Fibroblast of mammary gland (primary cell): Measurements from ENCODE around the gene SPRR2G.
"Not testable (repeated sequence)": the region's sequence is repeated elsewhere in the genome, so short reads cannot be mapped to it uniquely, and the experiment has no call there.

Source experiments
- DNase-seq: peaks from one replicate; pipeline ENCODE4 v3.0.0-alpha.2; 2010; ENCODE audit warnings: low read depth
- H3K4me3 ChIP-seq: 2 replicates; pipeline ENCODE4 v1.5.1; 2011; ENCODE audit warnings: low read depth, mild to moderate bottlenecking, low read length, moderate library complexity; ENCODE audit not compliant: control insufficient read depth
- TF ChIP-seq, protein P1 (sequence below): conservative IDR thresholded peaks from 2 replicates; pipeline ENCODE4 v1.5.1; 2011; ENCODE audit warnings: low read depth, low read length, inconsistent platforms; ENCODE audit not compliant: control insufficient read depth, insufficient read depth

SPRR2G gene

DNA sequence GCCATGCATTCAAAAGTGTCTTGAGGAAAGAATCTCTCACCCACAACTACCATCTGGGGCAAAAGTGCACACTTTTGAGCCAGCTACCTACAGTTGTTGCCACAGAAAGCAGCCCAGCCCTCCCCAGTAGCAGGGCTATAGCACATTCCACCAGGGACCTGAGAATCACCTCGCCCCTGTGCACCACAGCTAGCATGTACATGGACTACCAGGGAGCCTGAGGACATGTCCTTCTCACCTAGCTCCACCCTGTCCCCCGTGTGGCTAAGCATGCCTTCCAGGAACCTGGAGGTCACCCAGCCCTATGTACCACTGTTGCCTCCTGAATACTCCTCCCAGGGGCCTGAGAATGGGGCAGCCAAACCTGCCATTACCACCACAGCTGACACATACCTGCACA is 16.9 kb downstream of the SPRR2G start:
- no peak overlapping the region for H3K4me3 ChIP-seq
- DNase-seq: no peak
- TF ChIP-seq, protein P1, sequence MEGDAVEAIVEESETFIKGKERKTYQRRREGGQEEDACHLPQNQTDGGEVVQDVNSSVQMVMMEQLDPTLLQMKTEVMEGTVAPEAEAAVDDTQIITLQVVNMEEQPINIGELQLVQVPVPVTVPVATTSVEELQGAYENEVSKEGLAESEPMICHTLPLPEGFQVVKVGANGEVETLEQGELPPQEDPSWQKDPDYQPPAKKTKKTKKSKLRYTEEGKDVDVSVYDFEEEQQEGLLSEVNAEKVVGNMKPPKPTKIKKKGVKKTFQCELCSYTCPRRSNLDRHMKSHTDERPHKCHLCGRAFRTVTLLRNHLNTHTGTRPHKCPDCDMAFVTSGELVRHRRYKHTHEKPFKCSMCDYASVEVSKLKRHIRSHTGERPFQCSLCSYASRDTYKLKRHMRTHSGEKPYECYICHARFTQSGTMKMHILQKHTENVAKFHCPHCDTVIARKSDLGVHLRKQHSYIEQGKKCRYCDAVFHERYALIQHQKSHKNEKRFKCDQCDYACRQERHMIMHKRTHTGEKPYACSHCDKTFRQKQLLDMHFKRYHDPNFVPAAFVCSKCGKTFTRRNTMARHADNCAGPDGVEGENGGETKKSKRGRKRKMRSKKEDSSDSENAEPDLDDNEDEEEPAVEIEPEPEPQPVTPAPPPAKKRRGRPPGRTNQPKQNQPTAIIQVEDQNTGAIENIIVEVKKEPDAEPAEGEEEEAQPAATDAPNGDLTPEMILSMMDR: no peak

DNA sequence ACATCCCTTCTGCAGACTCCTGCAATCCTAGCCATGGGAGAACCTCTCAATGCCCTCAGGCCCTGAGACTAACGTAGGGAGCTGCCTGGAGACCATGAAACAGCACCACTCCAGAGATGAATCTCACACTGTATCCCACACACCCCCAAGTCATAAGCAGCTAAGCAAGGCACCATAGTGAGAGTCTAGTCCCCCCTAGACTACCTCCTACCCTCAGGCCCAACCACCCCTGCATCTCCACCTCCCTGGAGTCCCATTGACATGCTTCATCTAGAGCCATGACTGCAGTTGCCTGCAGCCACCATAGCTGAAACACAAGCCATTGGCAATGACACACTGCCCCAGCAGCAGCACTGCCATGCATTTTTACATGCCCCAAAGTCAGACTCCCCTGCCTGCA is 17.4 kb downstream of the SPRR2G start:
- no peak for DNase-seq
- no peak overlapping the region for H3K4me3 ChIP-seq
- TF ChIP-seq, protein P1: no peak

DNA sequence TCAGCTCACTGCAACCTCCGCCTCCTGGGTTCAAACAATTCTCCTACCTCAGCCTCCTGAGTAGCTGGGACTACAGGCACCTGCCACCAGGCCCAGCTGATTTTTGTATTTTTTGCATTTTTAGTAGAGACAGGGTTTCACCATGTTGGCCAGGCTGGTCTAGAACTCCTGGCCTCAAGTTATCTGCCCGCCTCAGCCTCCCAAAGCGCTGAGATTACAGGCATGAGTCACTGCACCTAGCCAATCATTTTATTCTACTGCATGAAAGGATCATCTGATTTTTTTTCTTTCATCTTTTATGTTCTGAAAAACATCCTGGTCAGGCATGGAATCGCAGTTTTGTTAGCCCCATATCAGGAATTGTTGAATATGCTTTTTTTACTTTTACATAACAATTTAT is 22.0 kb downstream of the SPRR2G start:
- DNase-seq, H3K4me3 ChIP-seq: not testable (repeated sequence)

DNA sequence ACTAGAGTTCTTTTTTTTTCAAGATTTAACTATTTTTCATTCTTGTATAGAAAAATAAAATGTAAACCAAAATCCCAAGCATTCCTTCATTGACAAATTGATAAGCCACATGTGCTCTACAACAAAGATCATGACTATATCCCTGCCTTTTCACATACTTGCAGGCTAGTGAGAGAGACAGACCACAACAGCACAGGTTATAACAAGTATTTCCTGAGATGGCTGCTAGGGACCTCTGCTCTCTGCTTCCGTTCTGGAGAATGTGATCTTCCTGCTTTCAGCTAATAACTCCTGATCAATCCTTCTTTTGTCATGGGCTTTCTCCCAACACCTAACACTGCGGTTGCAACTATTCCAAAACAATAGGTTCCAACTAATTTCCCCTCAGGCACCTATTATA is 23.4 kb downstream of the SPRR2G start:
- no peak for DNase-seq

DNA sequence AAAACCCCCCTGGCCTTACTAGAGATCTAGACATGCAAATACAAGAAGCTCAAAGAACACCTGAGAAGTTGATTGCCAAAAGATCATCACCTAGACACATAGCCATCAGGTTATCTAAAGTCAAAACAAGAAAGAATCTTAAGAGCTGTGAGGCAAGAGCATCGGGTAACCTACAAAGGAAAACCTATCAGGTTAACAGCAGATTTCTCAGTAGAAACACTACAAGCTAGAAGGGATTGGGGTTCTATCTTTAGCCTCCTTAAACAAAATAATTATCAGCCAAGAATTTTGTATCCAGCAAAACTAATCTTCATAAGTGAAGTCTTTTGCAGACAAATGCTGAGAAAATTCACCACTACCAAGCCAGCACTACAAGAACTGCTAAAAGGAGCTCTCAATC is 25.2 kb downstream of the SPRR2G start:
- no peak overlapping the region for H3K4me3 ChIP-seq
- TF ChIP-seq, protein P1: no peak
- DNase-seq: no peak

More for the DNA sequence above, 23.4 kb downstream of the SPRR2G start:
- TF ChIP-seq, protein P1: no peak
- H3K4me3 ChIP-seq: no peak overlapping the region

DNA sequence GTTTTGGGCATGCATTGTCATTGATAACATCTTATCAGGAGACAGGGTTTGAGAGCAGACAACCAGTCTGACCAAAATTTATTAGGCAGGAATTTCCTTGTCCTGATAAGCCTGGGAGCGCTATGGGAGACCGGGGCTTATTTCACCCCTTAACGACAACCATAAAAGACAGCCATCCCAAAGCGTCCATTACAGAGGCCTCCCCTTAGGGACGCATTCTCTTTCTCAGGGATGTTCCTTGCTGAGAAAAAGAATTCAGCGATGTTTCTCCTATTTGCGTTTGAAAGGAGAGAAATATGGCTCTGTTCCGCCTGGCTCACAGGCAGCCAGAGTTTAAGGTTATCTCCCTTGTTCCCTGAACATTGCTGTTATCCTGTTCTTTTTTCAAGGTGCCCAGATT is 26.9 kb downstream of the SPRR2G start:
- DNase-seq, H3K4me3 ChIP-seq: not testable (repeated sequence)

DNA sequence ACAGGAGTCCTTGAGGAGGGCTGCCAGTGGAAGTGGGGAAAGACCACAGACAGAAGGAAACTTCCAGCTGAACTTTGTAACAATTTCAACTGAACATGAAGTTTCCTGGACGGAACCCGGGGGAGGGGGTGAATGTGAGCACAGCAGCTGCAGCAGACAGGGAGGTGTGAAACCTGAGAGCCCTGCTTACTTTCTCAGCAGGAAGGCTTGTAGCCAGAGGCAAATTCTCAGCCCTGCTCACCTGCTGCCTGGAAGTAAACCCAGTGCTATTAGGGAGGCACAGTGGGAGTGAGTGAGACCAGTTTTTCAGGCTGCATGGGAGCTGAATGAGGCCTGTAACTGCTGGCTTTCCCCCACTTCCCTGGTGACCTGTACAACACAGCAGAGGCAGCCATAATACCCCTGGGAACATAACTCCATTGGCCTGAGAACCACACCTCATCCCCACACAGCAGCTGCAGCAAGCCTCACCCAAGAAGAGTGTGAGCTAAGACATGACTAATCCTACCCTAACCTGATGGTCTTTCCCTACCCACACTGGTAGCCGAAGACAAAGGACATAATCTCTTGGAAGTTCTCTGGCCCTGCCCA is 27.8 kb downstream of the SPRR2G start:
- no peak overlapping the region for H3K4me3 ChIP-seq
- DNase-seq: no peak
- TF ChIP-seq, protein P1: no peak

DNA sequence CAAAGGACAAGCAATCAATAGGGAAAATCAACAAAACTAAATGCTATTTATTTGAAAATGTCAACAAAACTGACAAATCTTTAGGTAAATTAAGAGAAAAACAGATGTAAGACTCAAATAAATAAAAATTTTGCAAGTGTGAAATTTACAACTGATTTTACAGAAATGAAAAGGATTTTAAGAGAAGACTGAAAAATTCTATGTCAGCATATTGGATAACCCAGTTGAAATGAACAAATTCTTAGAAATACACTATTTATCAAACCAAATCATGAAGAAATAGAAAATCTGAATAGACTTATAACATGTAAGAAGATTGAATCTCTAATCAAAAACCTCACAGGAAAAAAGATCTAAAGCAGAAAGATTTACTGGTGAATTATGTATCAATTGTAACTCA is 29.7 kb downstream of the SPRR2G start:
- no peak overlapping the region for H3K4me3 ChIP-seq
- TF ChIP-seq, protein P1: no peak
- DNase-seq: no peak
